ENCODE results near the gene KLRK1.

Gene KLRK1

GRCh38 chr12:10363914-10364814 lies 25.7 kb downstream of the KLRK1 start (continued):
- peak; percentile 90 for TF ChIP-seq ZNF18 (tag by site-specific recombination; IDR thresholded peaks at IDR 0.05)
- TF ChIP-seq ZBTB17 (tag by site-specific recombination; IDR thresholded peaks at IDR 0.05): peak; percentile 92
- TF ChIP-seq IKZF3 (tag by site-specific recombination; IDR thresholded peaks at IDR 0.05): no peak; the same call in 1 of the 2 replicates
- TF ChIP-seq PRDM4 (tag by site-specific recombination; IDR thresholded peaks at IDR 0.05): peak; percentile 23; the same call in 1 of the 2 replicates
- no peak for TF ChIP-seq RBAK (tag by site-specific recombination; IDR thresholded peaks at IDR 0.05)
- TF ChIP-seq HOXC10 (CRISPR knock-in tag; IDR thresholded peaks at IDR 0.05): no peak
- TF ChIP-seq ZNF37A (tag by site-specific recombination; IDR thresholded peaks at IDR 0.05): no peak
- no peak for TF ChIP-seq ZNF148 (tag by site-specific recombination; IDR thresholded peaks at IDR 0.05; ENCODE audit: borderline replicate concordance)
- no peak for TF ChIP-seq ZNF664 (tag by site-specific recombination; IDR thresholded peaks at IDR 0.05)
- no peak for TF ChIP-seq GFI1B (tag by site-specific recombination; IDR thresholded peaks at IDR 0.05)
- no peak for TF ChIP-seq ZNF394 (tag by site-specific recombination; IDR thresholded peaks at IDR 0.05; ENCODE audit: borderline replicate concordance)
- no peak for TF ChIP-seq ZFHX2 (tag by site-specific recombination; conservative IDR thresholded peaks at IDR 0.05)
- TF ChIP-seq HIC1 (tag by site-specific recombination; IDR thresholded peaks at IDR 0.05): no peak
- no peak for TF ChIP-seq ZNF670 (tag by site-specific recombination; IDR thresholded peaks at IDR 0.05; ENCODE audit: low read depth)
- TF ChIP-seq ATF2 (tag by site-specific recombination; IDR thresholded peaks at IDR 0.05; ENCODE audit: low read depth): no peak
- no peak for TF ChIP-seq MYNN (tag by site-specific recombination; IDR thresholded peaks at IDR 0.05; ENCODE audit: borderline replicate concordance)
- TF ChIP-seq ZNF654 (tag by site-specific recombination; IDR thresholded peaks at IDR 0.05; ENCODE audit: low read depth): no peak
- TF ChIP-seq ZFP3 (tag by site-specific recombination; IDR thresholded peaks at IDR 0.05; ENCODE audit: low read depth): no peak
- no peak for TF ChIP-seq PRDM6 (tag by site-specific recombination; IDR thresholded peaks at IDR 0.05)
- no peak for TF ChIP-seq ZNF624 (tag by site-specific recombination; IDR thresholded peaks at IDR 0.05)
- TF ChIP-seq ZNF184 (tag by site-specific recombination; IDR thresholded peaks at IDR 0.05): no peak
- TF ChIP-seq ZNF747 (tag by site-specific recombination; IDR thresholded peaks at IDR 0.05): no peak
- TF ChIP-seq GLIS1 (tag by site-specific recombination; IDR thresholded peaks at IDR 0.05): peak; percentile 86
- TF ChIP-seq ZNF561 (tag by site-specific recombination; IDR thresholded peaks at IDR 0.05; ENCODE audit: borderline replicate concordance): no peak
- no peak for TF ChIP-seq ZNF621 (tag by site-specific recombination; IDR thresholded peaks at IDR 0.05)
- no peak for TF ChIP-seq ZNF513 (tag by site-specific recombination; IDR thresholded peaks at IDR 0.05)

All from HEK293 (cell line).